NT2/D1 (cell line): ENCODE measurements around the gene FAM234A.

Experiments used
- YY1 ChIP-seq: IDR thresholded peaks from 2 replicates; pipeline ENCODE4 v1.6.1; 2011; ENCODE audit not compliant: insufficient read length, insufficient read depth
- ZNF274 ChIP-seq: IDR thresholded peaks from 2 replicates; pipeline ENCODE4 v1.6.1; 2011; ENCODE audit warnings: mild to moderate bottlenecking, low read depth, low read length

- TF ChIP-seq YY1: no peak
- no peak for TF ChIP-seq ZNF274
Measured at GRCh38 chr16:261031-261691, 26.5 kb downstream of the FAM234A start.
